ENCODE data around the gene CDH8. TPM values are rescaled to one million over a fixed set of nuclear protein-coding genes. Genes with fewer than 3 reads are reported as not detected.
A peak's percentile ranks its signal among the peaks of the same experiment; 100 is the strongest.
"Not testable (repeated sequence)": the region's sequence is repeated elsewhere in the genome, so short reads cannot be mapped to it uniquely, and the experiment has no call there.

CDH8 gene
- polyA plus RNA-seq, 4 donors = 5.7 to 6.7 (median 6.2) TPM

DNA sequence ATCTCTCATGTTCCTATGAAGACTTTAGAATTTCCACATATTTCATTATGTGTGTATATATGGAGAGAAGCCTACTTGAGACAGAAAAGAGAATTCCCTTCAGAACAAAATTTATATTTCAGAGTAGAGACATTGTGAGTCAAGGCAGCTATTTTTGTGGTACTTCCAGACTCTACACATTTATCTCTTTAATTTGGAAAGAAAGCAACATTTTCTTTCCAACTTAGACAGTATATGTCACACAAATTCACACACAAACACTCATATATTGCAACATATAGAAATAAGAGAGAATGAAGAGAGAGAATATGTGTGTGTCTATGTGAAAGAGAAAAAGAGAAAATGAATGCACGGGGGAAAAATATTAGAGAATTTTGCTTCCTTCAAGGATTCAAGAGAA, 158.8 kb downstream of the CDH8 start:
- no peak for DNase-seq (ENCODE audit: low read depth in 4 of 4, low spot score in 3 of 4)

DNA sequence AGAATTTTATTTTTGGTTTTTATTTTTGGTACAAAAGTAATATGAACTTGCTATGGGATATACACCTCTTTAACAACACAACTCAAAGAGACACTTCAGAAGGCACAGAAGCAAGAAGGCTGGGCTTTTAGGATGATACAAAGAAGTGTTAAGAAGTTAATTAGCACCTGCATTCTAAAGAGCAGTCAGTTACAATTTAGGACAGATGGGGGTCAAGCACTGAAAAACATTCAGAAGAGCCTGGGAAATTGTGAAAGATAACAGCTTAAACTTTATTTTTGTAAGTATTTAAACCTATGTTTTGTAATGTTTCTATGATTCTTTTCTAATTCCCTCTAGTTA, 163.5 kb downstream of the CDH8 start:
- DNase-seq (ENCODE audit: low read depth in 4 of 4, low spot score in 3 of 4) = no peak

DNA sequence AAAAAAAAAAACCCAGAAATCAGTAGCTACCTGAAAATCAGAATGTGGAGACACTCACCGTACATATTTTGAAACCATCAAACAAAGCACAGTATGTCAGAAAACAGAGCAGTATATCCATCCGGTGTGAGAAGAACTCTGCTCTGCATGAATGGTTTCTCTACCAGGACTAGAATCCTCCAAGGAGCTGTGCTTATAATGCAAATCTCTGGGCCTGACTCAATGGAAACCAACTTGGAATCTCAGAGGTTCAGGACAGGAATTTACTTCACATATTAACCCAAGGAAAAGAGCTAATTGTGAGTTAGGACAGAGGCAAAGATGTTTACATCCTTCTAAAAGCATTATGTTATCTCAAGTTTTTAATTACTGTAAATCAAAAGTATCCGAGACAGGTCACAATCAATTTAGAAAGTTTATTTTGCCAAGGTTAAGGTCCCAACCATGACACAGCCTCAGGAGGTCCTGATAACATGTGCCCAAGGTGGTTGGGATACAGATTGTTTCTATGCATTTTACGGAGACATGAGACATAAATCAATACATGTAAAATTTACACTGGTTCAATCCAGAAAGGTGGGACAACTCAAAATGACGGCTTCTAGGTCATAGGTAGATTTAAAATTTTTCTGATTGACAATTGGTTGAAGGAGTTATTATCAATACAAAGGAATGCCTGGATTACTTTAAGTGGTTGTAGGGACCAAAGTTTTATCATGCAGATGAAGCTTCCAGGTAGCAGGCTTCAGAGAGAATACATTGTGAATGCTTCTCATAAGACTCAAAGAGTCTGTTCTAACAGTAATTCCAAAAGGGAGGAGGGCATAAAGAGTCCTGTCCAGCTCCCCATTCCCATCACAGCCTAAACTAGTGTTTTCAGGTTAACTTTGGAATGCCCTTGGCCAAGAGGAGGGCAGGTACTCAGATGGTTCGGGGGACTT, 164.1 kb downstream of the CDH8 start:
- no peak for DNase-seq (ENCODE audit: low read depth in 4 of 4, low spot score in 3 of 4)

DNA sequence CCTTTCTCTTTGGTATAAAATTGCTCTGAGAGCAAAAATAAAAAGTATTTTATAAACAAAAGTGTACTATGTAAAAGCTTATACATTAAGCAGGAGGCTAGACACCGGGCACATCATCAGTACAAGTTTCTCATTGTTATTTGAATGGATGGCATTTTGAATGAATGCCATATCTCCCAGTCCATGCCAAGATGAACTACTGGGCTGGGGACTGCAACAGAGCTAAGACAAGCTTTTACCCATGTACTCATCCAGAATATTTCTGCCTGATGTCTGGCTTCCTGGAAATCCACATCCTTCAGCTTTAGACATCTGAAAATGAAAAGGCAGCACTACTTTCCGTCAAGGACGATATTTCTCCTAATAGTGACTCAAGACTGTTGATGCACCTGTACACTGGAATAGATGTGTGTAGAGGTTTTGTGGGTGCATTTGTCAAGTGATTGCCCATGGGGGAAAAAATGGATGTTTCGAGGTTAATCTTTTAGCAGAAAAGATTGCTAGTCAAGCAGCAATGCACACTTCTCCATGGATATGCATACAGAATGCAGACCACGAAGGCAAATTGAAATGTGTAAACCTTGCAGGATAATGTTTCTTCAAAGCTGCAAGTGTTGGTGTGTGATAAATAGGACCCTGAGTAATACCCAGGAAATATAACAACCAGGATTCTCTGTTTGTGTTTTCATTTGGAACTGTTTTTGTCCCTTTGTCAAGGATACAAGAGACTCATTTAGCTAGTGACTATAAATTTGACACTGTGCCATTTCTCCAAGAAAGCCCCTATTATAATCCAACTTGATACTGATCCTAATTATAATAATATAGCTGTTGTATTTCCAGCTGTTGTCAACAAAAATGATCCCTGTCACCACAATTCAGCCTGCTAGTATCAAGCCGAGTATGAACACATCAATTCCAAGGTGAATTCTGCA, 173.8 kb downstream of the CDH8 start:
- no peak for DNase-seq (ENCODE audit: low read depth in 4 of 4, low spot score in 3 of 4)

DNA sequence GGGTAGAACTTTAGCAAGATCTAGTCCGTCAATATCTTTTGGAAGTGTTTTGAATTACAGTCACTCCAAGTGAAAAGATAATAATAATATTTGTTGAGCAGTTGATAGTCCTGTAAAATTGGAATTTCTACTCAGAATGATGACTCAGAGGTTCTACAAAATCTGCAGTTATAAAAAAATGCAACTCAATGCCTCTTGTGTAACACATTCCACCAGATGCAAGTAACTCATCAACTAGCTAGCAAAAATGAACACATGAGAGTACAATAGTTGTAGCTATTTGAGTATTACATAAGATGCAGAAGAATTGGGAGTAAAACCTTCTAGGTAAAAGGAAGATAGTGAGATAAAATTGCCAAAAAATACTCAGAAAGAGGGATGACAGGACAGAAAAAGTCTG, 177.2 kb downstream of the CDH8 start:
- DNase-seq (ENCODE audit: low read depth in 4 of 4, low spot score in 3 of 4) = no peak

DNA sequence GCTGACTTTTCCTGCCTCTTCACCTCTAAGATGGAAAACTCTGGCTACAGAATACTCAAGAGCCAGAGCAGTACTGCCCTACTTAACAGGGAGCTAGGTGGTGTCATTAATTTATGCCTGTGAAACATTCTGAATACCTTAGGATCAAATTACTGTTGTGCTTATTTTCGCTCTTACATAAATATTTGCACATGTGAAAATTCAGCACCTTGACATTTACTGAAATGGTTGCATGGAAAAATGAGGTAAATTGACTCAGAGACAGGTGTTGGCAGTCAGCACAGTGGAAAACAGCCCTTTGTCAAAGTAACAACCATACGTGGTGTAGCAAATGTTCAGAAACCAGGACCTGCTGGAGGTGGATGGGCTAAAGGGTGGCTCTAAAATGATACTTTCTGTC, 193.6 kb downstream of the CDH8 start:
- DNase-seq (ENCODE audit: low read depth in 4 of 4, low spot score in 3 of 4) = no peak

DNA sequence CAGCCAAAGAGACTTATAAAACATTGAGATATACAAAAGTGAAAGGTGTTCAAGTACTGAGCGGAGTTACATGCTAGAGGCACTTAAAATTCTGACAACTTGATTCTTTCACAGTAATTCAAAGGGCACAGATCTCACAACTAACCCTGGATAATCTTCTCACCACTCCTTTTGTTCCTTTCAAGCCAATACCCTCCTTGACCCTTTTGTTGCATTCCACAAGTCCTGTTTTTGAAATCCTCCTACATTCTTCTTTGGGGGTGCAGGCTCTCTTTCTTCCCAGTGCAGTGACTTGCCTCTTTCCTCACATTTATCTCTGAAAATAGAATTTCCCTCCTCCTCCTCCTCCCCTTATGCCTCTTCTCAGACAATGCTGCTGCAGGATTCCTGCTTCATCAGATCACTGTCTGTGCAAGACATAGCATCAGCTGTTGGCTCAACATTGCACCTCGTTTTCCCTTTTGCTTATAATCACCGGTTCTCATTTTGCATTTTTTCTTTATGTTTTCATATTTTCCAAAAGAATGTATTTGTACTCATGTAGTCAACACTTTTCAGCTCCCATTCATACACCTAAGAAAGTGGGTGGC, 199.3 kb downstream of the CDH8 start:
- no peak for DNase-seq (ENCODE audit: low read depth in 4 of 4, low spot score in 3 of 4)

DNA sequence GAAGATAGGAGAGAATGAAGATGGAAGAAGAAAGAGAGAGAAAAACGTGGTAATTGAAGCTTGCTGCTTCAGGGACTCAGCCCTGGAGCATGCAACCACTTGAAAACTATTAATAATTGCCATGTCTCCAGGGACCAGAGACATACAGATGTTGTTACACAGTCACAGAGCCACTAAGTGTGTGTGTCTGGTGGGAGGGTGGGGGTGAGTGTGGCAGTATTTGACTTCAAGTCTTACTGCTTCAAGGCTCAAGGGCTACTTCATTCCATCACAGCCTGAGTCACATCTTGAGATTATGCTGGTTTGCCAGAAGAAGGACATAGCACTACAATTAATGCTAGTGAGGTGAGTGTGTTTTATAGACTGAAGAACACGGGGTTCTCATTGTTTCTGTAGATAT, 202.2 kb downstream of the CDH8 start:
- DNase-seq (ENCODE audit: low read depth in 4 of 4, low spot score in 3 of 4) = no peak

DNA sequence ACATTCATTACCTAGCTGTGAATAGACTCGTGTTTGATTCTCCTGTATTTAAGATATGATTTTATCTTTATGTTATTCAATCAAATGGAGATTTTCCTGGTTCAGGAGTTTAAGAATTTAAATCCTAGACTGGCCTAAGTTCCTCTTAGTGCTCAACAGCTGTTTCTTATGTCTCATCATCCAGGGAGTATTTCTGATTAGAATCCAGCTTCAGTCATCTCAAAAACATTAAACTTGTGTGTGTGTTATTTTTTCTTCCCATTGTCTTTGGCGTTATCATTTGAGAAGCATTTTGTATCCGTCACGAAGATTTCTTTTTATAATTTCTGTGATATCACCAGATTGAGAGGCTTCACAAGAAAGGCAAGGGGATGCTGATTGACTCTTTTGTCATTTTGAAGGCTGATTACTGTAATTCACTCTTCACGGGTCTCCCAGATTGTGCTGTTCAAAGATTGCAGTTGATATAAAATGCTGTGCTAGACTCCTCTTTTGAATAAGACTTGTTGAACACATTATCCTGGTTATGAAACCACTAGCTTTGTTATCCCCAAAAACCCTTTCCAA, 204.8 kb downstream of the CDH8 start:
- no peak for DNase-seq (ENCODE audit: low read depth in 4 of 4, low spot score in 3 of 4)

DNA sequence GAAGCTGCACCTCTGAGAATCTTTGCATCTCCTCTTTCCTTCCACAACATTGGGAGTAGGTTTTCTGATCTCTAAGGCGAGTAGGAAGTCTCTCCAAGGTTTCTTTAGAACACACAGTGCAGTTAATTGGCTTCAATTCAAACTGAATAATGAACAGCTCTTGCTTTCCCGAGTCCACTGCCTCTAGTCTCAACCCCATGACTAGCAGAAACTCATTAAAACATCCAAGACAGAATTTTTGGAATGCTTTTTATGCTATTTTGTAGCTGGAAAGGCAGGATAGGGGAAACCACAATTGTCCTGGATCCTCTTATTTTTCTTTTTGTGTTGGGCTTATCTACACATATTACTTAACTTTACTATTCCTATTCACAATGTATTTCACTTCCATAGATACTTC, 206.6 kb downstream of the CDH8 start:
- no peak for DNase-seq (ENCODE audit: low read depth in 4 of 4, low spot score in 3 of 4)

DNA sequence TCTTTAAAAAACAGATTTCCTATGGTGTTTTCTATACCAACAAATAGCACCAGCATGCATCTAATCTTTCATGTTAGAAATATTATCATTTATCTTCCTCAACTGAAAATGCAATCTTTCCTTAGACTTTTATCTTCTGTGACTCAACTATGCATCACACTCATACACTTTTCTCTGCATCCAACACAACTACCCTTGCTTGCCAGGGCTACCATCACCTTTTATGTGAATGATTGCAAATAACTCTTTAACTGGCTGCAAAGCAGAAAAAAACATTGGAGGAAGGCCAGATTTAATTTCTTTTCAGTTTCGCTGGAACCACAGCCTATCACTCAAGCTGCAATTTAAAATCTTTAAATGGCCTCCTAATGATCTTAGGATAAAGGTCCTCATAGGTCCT, 212.9 kb downstream of the CDH8 start:
- DNase-seq (ENCODE audit: low read depth in 4 of 4, low spot score in 3 of 4) = no peak

DNA sequence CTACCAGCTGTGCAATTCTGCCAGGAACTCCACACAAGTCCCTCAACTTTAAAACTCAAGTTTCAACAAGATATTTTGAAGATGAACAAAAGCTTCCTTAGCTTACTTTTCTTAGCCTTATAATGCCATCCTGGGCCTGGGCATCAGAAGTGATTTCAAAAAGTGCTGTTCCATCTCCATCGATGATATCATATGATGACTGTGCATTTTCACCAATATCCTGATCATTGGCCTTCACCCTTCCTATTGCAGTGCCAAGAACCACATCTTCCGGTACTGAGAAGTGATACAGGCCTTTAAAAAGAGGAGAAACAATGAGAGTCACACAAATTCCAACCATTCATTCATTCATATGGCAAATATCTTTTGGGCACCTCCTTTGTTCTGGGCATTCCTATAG, 215.4 kb downstream of the CDH8 start:
- DNase-seq (ENCODE audit: low read depth in 4 of 4, low spot score in 3 of 4) = no peak

DNA sequence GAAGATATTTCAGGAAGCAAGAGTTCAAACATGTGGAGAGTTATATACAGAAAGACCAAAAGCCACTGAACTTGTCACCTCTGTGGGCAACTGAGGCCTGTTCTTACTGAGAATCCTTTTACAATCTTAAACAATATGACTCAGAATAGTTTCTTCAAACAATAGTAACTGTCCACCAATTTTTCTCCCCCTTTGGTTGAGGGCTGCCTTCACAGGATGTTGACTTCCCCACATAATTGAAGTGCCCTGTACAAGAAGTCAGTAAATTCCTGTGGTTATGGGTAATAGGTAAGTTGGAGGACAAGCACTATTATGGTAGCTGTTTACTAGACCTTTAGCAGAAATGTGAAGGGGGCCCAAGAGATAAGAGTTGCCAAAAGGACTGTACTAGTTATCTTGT, 215.8 kb downstream of the CDH8 start:
- no peak for DNase-seq (ENCODE audit: low read depth in 4 of 4, low spot score in 3 of 4)

DNA sequence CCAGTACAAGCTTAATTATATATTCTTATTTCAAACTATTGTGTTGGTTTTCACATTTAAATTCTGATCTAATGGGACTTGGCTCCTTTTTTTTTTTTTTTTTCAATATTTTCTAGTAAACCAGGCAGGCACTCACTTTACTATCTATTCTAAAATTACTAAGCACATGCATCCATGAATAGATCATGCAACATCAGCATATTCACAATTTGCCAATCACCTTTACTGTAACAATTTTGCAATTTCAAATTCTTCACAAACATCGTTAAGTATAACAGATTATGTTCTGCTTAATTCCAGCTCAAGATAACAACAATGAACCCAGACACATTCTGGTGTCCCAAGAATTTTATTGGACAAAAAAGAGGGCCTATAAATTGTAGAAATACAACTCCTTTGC, 217.4 kb downstream of the CDH8 start:
- no peak for DNase-seq (ENCODE audit: low read depth in 4 of 4, low spot score in 3 of 4)

DNA sequence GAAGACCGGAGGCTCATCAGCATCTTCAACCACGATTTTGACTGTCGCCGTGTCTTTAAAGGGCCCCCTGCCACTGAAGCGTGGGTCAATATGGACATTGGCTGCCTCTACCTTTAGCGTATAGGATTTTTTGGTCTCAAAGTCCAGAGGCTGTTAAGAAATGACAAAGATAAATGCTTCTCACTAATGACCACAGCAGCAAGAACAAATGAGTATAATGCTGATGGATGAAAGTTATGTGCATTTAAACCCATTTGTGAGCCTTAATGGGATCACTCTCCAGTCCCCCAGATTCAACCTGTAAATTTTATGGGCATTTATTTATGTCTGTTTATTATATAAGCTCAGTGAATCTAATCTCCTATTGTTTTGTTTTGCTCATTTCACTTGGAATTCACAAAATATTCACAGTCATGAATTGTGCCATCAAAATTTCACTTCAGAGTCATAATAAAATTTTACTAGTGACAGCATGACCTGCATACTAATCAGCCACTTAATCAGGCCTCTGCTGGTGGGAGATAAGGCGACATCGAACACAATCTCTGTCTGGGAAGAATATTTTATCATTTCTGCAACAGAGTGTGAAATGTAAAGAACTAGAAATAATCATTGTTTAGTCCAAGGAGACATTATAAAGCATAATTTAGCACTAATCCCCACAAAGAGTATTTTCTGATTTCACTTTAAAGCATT, 218.5 kb downstream of the CDH8 start:
- DNase-seq (ENCODE audit: low read depth in 4 of 4, low spot score in 3 of 4) = no peak

DNA sequence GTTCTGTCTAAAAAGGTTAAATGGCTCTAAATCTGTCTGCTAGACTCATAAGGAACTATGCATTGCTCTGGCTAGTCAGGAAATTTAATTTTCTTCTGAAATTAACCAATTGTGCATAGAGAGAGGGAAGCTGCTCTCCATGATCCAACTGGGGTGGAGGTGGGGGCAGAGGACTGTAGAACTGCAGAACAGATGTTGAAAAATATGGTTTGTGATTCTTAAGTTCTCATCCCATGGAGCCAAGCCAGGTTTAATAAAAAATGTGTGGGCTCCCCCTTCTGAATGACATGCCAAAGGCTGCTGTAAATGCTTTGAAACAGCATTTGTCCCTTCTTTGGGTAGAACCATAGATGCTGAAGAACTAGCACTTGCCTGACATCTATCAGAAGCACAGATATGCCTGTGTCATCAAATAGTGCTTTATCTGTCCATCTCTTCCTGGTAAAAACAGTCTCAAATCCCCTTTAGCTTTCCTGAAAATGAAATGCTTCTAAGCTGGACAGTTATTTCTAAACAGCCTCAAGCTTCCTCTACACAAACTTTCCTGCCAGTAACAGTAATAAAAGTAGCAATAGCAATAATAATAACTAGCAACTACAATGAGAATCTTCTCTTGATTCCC, 221.4 kb downstream of the CDH8 start:
- peak in 1 of 4 donors; percentile 2 for DNase-seq (ENCODE audit: low read depth in 4 of 4, low spot score in 3 of 4)

DNA sequence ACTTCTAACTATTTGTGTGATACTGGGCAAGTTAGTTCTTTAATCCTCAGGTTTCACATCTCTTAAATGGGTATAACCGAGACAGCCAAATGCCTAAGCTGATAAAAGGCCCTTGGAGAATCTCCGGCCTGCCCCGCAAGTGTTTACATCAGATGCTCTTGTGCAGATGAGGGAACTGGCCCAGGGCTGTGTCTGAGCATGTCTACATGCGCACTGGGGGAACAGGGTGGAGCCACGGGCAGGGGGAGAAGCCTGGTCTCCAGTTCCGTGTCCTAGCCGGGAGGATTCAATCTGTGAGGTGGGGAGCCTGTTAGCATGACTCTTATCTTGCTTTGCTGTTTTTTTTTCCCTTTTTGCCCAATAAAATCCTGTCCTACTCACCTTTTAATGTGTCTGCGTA, 222.9 kb downstream of the CDH8 start:
- no peak for DNase-seq (ENCODE audit: low read depth in 4 of 4, low spot score in 3 of 4)

DNA sequence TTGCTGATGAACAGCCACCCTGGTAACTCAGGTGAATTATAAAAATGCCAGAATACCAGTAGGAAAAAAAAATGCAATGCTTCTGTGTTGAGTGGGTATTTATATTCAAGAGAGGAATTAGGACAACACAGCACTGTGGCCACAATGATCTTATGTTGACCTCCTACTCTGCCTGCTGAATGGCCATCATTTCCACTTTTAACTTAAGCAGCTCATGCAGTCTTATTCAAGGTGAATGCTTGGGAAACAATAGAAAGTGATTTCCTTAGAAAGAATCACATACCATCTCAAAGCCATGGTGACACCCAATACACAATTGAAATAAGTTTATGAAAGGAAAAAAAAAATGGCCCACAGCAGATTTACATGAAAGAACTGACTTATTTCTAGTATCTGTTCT, 224.0 kb downstream of the CDH8 start:
- no peak for DNase-seq (ENCODE audit: low read depth in 4 of 4, low spot score in 3 of 4)

DNA sequence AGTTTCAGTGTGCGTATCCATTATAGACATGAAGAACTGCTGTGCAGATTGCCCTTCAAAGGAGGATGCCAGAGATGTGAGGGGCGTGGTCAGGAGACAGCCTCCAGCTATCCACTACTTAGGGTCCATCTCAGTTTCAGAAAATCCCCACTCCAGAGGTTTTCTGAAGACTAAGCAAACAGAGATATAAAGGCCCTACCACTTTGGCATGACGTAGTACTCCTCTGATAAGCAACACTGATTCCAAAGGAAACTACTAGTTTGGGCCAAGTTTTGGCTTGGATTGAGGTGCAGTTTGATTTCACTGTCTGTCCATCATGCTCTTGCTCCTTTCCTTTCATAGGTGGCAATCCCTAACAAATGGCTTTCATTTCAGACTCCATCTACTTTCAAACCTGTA, 228.7 kb downstream of the CDH8 start:
- DNase-seq (ENCODE audit: low read depth in 4 of 4, low spot score in 3 of 4) = no peak

DNA sequence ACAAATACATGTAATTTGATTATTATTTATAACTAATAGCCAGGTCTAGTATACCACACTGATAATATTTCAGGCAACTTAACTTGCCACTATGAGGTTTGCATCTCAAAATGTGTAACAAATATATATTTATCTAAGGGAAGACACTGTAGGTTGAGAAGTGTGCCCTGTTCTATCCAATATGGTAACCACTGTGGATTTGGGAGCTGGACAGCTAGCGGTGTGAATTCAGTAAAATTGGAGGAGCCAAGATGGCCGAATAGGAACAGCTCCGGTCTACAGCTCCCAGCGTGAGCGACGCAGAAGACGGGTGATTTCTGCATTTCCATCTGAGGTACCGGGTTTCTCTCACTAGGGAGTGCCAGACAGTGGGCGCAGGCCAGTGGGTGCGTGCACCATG, 235.0 kb downstream of the CDH8 start:
- DNase-seq (ENCODE audit: low read depth in 4 of 4, low spot score in 3 of 4) = not testable (repeated sequence)

All from right renal pelvis (tissue), 4 donors.